Measurements from ENCODE around the gene PTPRR. TPM values are rescaled to one million over a fixed set of nuclear protein-coding genes. Genes with fewer than 3 reads are reported as not detected.
A peak's percentile ranks its signal among the peaks of the same experiment; 100 is the strongest.

Gene PTPRR
- total and polyA plus RNA-seq, 2 of the 4 experiments (the other 2 are of a cell fraction) = 0.18 to 0.21 TPM

DNA sequence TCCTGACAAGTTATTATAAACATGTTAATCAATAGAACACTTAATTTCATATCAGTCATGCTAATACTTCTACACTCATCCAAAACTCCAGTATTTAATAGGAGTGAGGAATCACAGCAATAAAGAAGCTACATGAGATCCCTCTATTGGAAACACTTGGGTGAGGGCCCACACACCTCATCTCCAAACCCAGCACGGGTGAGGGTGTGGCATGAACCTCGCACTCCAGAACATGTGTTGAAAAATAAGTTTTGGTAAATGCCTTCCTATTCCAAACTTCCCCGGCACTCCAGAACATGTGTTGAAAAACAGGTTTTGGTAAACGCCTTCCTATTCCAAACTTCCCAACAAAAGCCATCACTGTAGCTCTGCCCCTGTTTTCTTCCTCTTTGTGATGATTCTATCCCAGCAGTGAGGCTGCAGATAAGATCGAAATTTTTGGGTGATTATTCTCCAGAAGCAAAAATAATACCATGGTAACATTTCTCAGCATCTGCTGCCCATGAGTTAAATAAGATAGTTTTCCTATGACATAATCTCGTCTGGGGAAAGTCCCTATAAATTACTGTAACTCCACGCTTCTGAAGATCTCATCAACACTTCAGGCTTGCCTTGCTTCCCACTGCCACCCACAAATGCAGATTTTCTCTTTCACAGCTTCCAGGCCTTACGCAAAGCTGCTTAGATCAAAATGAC lies 258.9 kb downstream of the PTPRR start:
- TF ChIP-seq MAFK (IDR thresholded peaks at IDR 0.05; ENCODE audit: low read depth, low read length) (no peak), NFE2L2 (IDR thresholded peaks at IDR 0.05; ENCODE audit: low read depth, low read length) (no peak), RAD21 (IDR thresholded peaks at IDR 0.05; ENCODE audit: low read length) (no peak), FOS (IDR thresholded peaks at IDR 0.05; ENCODE audit: low read depth, low read length) (no peak)
- TF ChIP-seq, protein P1, sequence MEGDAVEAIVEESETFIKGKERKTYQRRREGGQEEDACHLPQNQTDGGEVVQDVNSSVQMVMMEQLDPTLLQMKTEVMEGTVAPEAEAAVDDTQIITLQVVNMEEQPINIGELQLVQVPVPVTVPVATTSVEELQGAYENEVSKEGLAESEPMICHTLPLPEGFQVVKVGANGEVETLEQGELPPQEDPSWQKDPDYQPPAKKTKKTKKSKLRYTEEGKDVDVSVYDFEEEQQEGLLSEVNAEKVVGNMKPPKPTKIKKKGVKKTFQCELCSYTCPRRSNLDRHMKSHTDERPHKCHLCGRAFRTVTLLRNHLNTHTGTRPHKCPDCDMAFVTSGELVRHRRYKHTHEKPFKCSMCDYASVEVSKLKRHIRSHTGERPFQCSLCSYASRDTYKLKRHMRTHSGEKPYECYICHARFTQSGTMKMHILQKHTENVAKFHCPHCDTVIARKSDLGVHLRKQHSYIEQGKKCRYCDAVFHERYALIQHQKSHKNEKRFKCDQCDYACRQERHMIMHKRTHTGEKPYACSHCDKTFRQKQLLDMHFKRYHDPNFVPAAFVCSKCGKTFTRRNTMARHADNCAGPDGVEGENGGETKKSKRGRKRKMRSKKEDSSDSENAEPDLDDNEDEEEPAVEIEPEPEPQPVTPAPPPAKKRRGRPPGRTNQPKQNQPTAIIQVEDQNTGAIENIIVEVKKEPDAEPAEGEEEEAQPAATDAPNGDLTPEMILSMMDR (conservative IDR thresholded peaks at IDR 0.05; ENCODE audit: low read depth, low read length) = no peak
- H2BK120ac ChIP-seq (ENCODE audit: low read depth, low read length) = no peak overlapping the region; the same call in 1 of the 2 replicates
- H3K14ac ChIP-seq (replicated peaks; ENCODE audit: low read depth, low read length) = no peak overlapping the region
- no peak overlapping the region for H3K56ac ChIP-seq (ENCODE audit: extremely low read depth, insufficient read depth, low read length)
- no peak overlapping the region for H3K18ac ChIP-seq (ENCODE audit: low read depth, low read length)
- DNase-seq = peak; percentile 82
- H3K4ac ChIP-seq (ENCODE audit: low read depth, low read length) = peak overlapping the region; percentile 15; the same call in 1 of the 2 replicates
- CTCF ChIA-PET = interaction anchor here (0.7 kb wide), 1 partner anchor 85 kb away, joined by 3 read pairs; no protein-coding TSS in a partner anchor
- H4K91ac ChIP-seq (ENCODE audit: insufficient read depth, low read depth, low read length) = no peak overlapping the region; the same call in 1 of the 2 replicates
- H3K4me3 ChIP-seq (ENCODE audit: insufficient read depth, low read depth, low read length) = no peak overlapping the region
- H2AK9ac ChIP-seq (replicated peaks; ENCODE audit: low read depth, low read length, poor library complexity) = no peak overlapping the region
- no peaks in the 10 kb centered on the region for H3K79me1 ChIP-seq (ENCODE audit: low read depth in 1 of 2, low read length in 2 of 2)
- no peak overlapping the region for H2BK15ac ChIP-seq (ENCODE audit: low read depth, low read length)
- H4K20me1 ChIP-seq (ENCODE audit: insufficient read depth, low read length) = no peaks in the 10 kb centered on the region
- H3K9me3 ChIP-seq (ENCODE audit: control insufficient read depth, insufficient read depth, low read length) = no peaks in the 10 kb centered on the region
- no peak overlapping the region for H3K4me2 ChIP-seq (ENCODE audit: low read depth, low read length)
- H2BK20ac ChIP-seq (ENCODE audit: low read depth, low read length) = peak overlapping the region; percentile 60
- H3K27me3 ChIP-seq (ENCODE audit: control insufficient read depth, insufficient read depth, low read length) = no peaks in the 10 kb centered on the region
- POLR2A ChIA-PET (ENCODE audit: unreplicated experiment) = no interaction called here
- no peak overlapping the region for H3K9ac ChIP-seq (ENCODE audit: low read depth, low read length)
- no peaks in the 10 kb centered on the region for H3K4me1 ChIP-seq (ENCODE audit: control insufficient read depth, insufficient read depth, low read length)
- peak overlapping the region in 1 of 2 experiments; percentile 53; a peak in 2 of 4 replicates for H4K8ac ChIP-seq (ENCODE audit: low read depth in 2 of 2, low read length in 2 of 2)
- peak overlapping the region; percentile 56; the same call in 1 of the 2 replicates for H3K23ac ChIP-seq (ENCODE audit: low read depth, low read length)
- dilution Hi-C loops (cut with HindIII; ENCODE audit: low sequenced_read_pairs, unreplicated experiment) (no loop called here), intact Hi-C loops (cut with micrococcal nuclease) (no loop called here), in situ Hi-C loops (cut with MboI; ENCODE audit: low sequenced_read_pairs) (no loop called here)
- peak overlapping the region; percentile 40 for H2BK5ac ChIP-seq (ENCODE audit: low read depth, low read length, poor library complexity, severe bottlenecking)
- peak; percentile 35 for ATAC-seq (ENCODE audit: low read depth)
- no peaks in the 10 kb centered on the region for H3K36me3 ChIP-seq (ENCODE audit: control insufficient read depth, insufficient read depth, low read length)
- no CpG with 5 or more reads among the region's 8 CpGs for WGBS, 2 experiments (ENCODE audit: extremely low coverage in 2 of 2, insufficient read length in 1 of 2)
- BruUV-seq (replicated peaks) = no TSS peak
- no peaks in the 10 kb centered on the region for H3K9me1 ChIP-seq (ENCODE audit: insufficient read depth, low read length)
- no peak overlapping the region for H2AK5ac ChIP-seq (ENCODE audit: low read depth, low read length)
- H2AFZ ChIP-seq (replicated peaks; ENCODE audit: low read length, poor library complexity) = peak overlapping the region; percentile 19
- no peak overlapping the region for H4K5ac ChIP-seq (ENCODE audit: low read depth, low read length)
- H3K27ac ChIP-seq (ENCODE audit: insufficient read depth, low read length) = no peak overlapping the region

Measured in IMR-90 (cell line).